SH-SY5Y (cell line): Measurements from ENCODE around the gene MITF.

Experiments used
- GATA2 ChIP-seq: IDR thresholded peaks from 2 replicates; pipeline ENCODE4 v1.6.1; 2011; ENCODE audit warnings: mild to moderate bottlenecking, low read depth, low read length
- GATA3 ChIP-seq: IDR thresholded peaks from 2 replicates; pipeline ENCODE4 v1.6.1; 2011; ENCODE audit warnings: low read depth, mild to moderate bottlenecking, low read length, moderate library complexity

DNA sequence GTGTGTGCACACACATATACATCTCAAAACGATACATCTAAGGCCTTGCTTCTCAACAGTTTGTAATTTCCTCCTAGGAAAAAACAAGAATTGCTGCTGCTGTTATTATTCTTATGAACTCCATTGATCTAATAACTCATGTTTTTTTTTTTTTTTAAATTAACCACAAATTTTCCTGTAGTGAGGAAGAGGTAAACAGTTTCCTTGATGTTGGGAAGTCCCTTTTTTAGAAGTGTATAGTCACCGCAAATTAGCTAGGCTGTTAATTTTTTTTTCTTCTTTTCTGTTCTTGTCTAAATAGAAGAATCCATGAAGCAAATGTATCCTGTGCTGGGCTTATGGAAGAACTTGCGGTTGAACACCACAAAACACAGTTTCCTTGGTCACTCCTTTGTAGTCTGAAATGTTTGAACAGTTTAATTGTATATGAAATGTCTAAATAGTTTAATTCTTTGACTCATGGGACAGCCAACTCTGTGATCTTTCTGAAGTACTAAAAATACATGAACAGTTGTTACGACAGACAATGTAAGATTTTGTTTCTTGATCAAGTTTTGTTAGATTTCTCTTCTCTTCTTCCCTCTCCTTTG lies 64.5 kb downstream of the MITF start:
- TF ChIP-seq GATA2 (no peak), GATA3 (no peak)
